ENCODE results near the gene PARVG.

PARVG gene

DNA sequence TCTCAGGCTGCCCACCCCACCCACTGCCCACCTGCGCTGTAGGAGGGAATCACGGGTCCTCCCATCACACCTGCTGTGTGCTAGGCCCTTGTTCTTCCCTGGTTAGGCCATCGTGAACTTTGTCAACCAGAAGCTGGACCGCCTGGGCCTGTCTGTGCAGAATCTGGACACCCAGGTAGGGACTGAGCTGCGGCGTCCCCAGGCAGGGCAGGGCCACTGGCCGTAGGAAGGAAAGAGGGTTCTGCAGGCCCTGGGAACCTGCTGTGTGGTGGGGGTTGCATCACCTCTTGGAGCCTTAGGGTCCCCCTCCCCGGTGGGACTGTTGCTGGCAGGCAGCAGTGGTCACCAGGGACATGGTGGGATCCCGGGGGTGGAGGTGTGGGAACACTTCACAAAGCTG lies 15.5 kb downstream of the PARVG start:
- Histone ChIP-seq H2AFZ (ENCODE audit: insufficient read depth, low read length, poor library complexity) (no peak overlapping the region), H3K14ac (ENCODE audit: low read length) (no peak overlapping the region), H3K79me2 (ENCODE audit: control insufficient read depth, insufficient read depth, low read length, poor library complexity) (no peaks in the 10 kb centered on the region), H3K9me3 (ENCODE audit: insufficient read depth, low read depth, low read length) (peaks cover 7% of the 10 kb centered on the region), H3K4me1 (ENCODE audit: control insufficient read depth in 1 of 2, insufficient read depth in 2 of 2, low read length in 2 of 2) (no peaks in the 10 kb centered on the region), H2BK5ac (ENCODE audit: low read depth, low read length, poor library complexity) (no peak overlapping the region), H2BK12ac (ENCODE audit: low read length) (no peak overlapping the region), H2BK120ac (ENCODE audit: insufficient read depth, low read length, poor library complexity) (no peak overlapping the region), H3K36me3 (ENCODE audit: control insufficient read depth in 1 of 2, insufficient read depth in 2 of 2, low read length in 2 of 2) (no peaks in the 10 kb centered on the region), H4K12ac (ENCODE audit: low read depth, low read length) (no peak overlapping the region), H4K91ac (ENCODE audit: low read depth, low read length) (no peak overlapping the region), H3K27ac (ENCODE audit: low read depth, low read length) (no peak overlapping the region), H3K4ac (ENCODE audit: low read depth, low read length) (no peak overlapping the region), H4K8ac (ENCODE audit: low read depth, low read length) (no peak overlapping the region), H3K23ac (ENCODE audit: low read length) (no peak overlapping the region), H3K79me1 (ENCODE audit: low read length) (no peaks in the 10 kb centered on the region), H3K4me3 (ENCODE audit: low read depth, low read length) (no peak overlapping the region), H3K27me3 (ENCODE audit: insufficient read depth, low read length) (no peaks in the 10 kb centered on the region), H3K4me2 (ENCODE audit: low read length) (no peak overlapping the region), H3K18ac (ENCODE audit: low read length) (no peak overlapping the region), H2AK5ac (ENCODE audit: low read length) (no peak overlapping the region), H3K9ac (ENCODE audit: low read length) (no peak overlapping the region)
- WGBS (ENCODE audit: extremely low coverage, insufficient coverage, insufficient read length), result no CpG with 5 or more reads among the region's 9 CpGs
- DNase-seq, result no peak

DNA sequence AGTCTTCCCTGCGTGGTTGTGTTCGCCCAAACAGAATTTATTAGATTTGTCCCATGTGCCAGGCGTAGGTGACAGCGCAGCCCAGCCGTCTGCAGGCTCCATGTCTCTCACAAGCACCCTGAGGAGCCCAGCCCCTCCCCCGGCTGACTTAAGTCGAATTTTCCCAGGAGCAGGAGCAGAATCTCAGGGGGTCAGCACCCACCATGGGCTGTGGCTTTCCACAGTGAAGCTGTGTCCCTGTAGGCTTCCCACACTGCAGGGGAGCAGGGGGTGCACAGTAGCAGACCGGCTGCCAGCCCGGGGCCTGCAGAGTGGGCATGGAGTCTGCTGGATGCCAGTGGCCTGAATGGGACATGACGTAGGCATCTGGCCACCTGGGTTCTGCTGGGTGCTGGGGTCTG lies 16.0 kb downstream of the PARVG start:
- no peak overlapping the region for H4K8ac ChIP-seq (ENCODE audit: low read depth, low read length)
- no peak overlapping the region for H2AFZ ChIP-seq (ENCODE audit: insufficient read depth, low read length, poor library complexity)
- peaks cover 7% of the 10 kb centered on the region for H3K9me3 ChIP-seq (ENCODE audit: insufficient read depth, low read depth, low read length)
- H3K18ac ChIP-seq (ENCODE audit: low read length), result no peak overlapping the region
- H3K79me2 ChIP-seq (ENCODE audit: control insufficient read depth, insufficient read depth, low read length, poor library complexity), result no peaks in the 10 kb centered on the region
- H3K36me3 ChIP-seq (ENCODE audit: control insufficient read depth in 1 of 2, insufficient read depth in 2 of 2, low read length in 2 of 2), result no peaks in the 10 kb centered on the region
- H2AK5ac ChIP-seq (ENCODE audit: low read length), result no peak overlapping the region
- no peak overlapping the region for H4K12ac ChIP-seq (ENCODE audit: low read depth, low read length)
- no peak for DNase-seq
- H3K4ac ChIP-seq (ENCODE audit: low read depth, low read length), result no peak overlapping the region
- no peaks in the 10 kb centered on the region for H3K79me1 ChIP-seq (ENCODE audit: low read length)
- H3K14ac ChIP-seq (ENCODE audit: low read length), result no peak overlapping the region
- no peak overlapping the region for H2BK120ac ChIP-seq (ENCODE audit: insufficient read depth, low read length, poor library complexity)
- no CpG with 5 or more reads among the region's 10 CpGs for WGBS (ENCODE audit: extremely low coverage, insufficient coverage, insufficient read length)
- H2BK5ac ChIP-seq (ENCODE audit: low read depth, low read length, poor library complexity), result no peak overlapping the region
- no peak overlapping the region for H2BK12ac ChIP-seq (ENCODE audit: low read length)
- no peaks in the 10 kb centered on the region for H3K4me1 ChIP-seq (ENCODE audit: control insufficient read depth in 1 of 2, insufficient read depth in 2 of 2, low read length in 2 of 2)
- no peak overlapping the region for H3K9ac ChIP-seq (ENCODE audit: low read length)
- H3K23ac ChIP-seq (ENCODE audit: low read length), result no peak overlapping the region
- no peak overlapping the region for H3K4me3 ChIP-seq (ENCODE audit: low read depth, low read length)
- H4K91ac ChIP-seq (ENCODE audit: low read depth, low read length), result no peak overlapping the region
- H3K4me2 ChIP-seq (ENCODE audit: low read length), result no peak overlapping the region
- no peaks in the 10 kb centered on the region for H3K27me3 ChIP-seq (ENCODE audit: insufficient read depth, low read length)
- no peak overlapping the region for H3K27ac ChIP-seq (ENCODE audit: low read depth, low read length)

DNA sequence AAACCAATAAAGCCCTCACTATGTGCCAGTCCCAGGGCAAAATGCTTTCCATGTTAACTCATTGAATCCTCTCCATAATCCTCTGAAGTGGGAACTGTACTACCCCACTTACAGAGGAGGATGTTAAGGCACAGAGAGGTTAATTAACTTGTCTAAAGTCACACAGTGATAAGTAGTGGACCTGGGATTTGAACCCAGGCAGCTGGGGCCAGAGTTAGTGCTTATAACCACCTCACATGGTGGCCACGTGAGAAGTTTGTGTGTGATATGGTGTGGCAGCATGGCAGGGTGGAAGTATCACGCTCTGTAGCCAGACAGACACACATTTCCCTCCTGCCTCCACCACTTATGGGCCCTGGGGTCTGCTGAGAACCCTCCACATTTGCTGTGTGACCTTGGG lies 16.5 kb downstream of the PARVG start:
- Histone ChIP-seq H3K79me2 (ENCODE audit: control insufficient read depth, insufficient read depth, low read length, poor library complexity) (no peaks in the 10 kb centered on the region), H4K8ac (ENCODE audit: low read depth, low read length) (no peak overlapping the region), H3K4me3 (ENCODE audit: low read depth, low read length) (no peak overlapping the region), H3K36me3 (ENCODE audit: control insufficient read depth in 1 of 2, insufficient read depth in 2 of 2, low read length in 2 of 2) (no peaks in the 10 kb centered on the region), H4K91ac (ENCODE audit: low read depth, low read length) (no peak overlapping the region), H3K14ac (ENCODE audit: low read length) (no peak overlapping the region), H3K9ac (ENCODE audit: low read length) (no peak overlapping the region), H3K27ac (ENCODE audit: low read depth, low read length) (no peak overlapping the region), H2BK12ac (ENCODE audit: low read length) (no peak overlapping the region), H3K79me1 (ENCODE audit: low read length) (no peaks in the 10 kb centered on the region), H3K18ac (ENCODE audit: low read length) (no peak overlapping the region), H2BK120ac (ENCODE audit: insufficient read depth, low read length, poor library complexity) (no peak overlapping the region), H4K12ac (ENCODE audit: low read depth, low read length) (no peak overlapping the region), H3K9me3 (ENCODE audit: insufficient read depth, low read depth, low read length) (peaks cover 6% of the 10 kb centered on the region), H3K4me2 (ENCODE audit: low read length) (no peak overlapping the region), H2AK5ac (ENCODE audit: low read length) (no peak overlapping the region), H2BK5ac (ENCODE audit: low read depth, low read length, poor library complexity) (no peak overlapping the region), H2AFZ (ENCODE audit: insufficient read depth, low read length, poor library complexity) (no peak overlapping the region), H3K4me1 (ENCODE audit: control insufficient read depth in 1 of 2, insufficient read depth in 2 of 2, low read length in 2 of 2) (no peaks in the 10 kb centered on the region), H3K23ac (ENCODE audit: low read length) (no peak overlapping the region), H3K4ac (ENCODE audit: low read depth, low read length) (no peak overlapping the region), H3K27me3 (ENCODE audit: insufficient read depth, low read length) (no peaks in the 10 kb centered on the region)
- DNase-seq, result no peak
- WGBS (ENCODE audit: extremely low coverage, insufficient coverage, insufficient read length), result no CpG with 5 or more reads among the region's 2 CpGs

DNA sequence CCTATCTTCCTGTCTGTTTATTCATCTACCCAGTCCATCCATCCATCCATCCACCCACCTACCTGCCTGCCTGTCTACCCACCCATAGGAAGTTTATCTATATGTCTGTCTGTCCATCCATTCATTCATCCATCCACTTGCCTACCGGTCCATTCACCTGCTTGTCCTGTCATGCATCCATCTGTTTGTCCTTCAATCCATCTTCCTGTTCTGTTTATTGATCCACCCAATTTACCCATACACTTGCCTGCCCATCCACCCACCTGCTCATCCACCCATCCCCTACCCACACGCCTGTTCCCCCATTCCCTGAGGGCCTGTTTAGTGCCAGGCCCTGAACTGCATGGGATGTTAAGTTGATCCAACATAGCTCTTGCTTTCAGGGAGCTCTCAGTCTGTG lies 18.4 kb downstream of the PARVG start:
- Histone ChIP-seq H3K79me1 (ENCODE audit: low read length) (no peaks in the 10 kb centered on the region), H3K4me1 (ENCODE audit: control insufficient read depth in 1 of 2, insufficient read depth in 2 of 2, low read length in 2 of 2) (no peaks in the 10 kb centered on the region), H2AFZ (ENCODE audit: insufficient read depth, low read length, poor library complexity) (no peak overlapping the region), H4K12ac (ENCODE audit: low read depth, low read length) (no peak overlapping the region), H3K23ac (ENCODE audit: low read length) (no peak overlapping the region), H3K27ac (ENCODE audit: low read depth, low read length) (no peak overlapping the region), H3K79me2 (ENCODE audit: control insufficient read depth, insufficient read depth, low read length, poor library complexity) (no peaks in the 10 kb centered on the region), H3K36me3 (ENCODE audit: control insufficient read depth in 1 of 2, insufficient read depth in 2 of 2, low read length in 2 of 2) (no peaks in the 10 kb centered on the region), H4K8ac (ENCODE audit: low read depth, low read length) (no peak overlapping the region), H2BK120ac (ENCODE audit: insufficient read depth, low read length, poor library complexity) (no peak overlapping the region), H3K4me3 (ENCODE audit: low read depth, low read length) (no peak overlapping the region), H2BK12ac (ENCODE audit: low read length) (no peak overlapping the region), H2BK5ac (ENCODE audit: low read depth, low read length, poor library complexity) (no peak overlapping the region), H3K4me2 (ENCODE audit: low read length) (no peak overlapping the region), H3K9me3 (ENCODE audit: insufficient read depth, low read depth, low read length) (no peaks in the 10 kb centered on the region), H2AK5ac (ENCODE audit: low read length) (no peak overlapping the region), H3K4ac (ENCODE audit: low read depth, low read length) (no peak overlapping the region), H3K9ac (ENCODE audit: low read length) (no peak overlapping the region), H3K14ac (ENCODE audit: low read length) (no peak overlapping the region), H4K91ac (ENCODE audit: low read depth, low read length) (no peak overlapping the region), H3K18ac (ENCODE audit: low read length) (no peak overlapping the region), H3K27me3 (ENCODE audit: insufficient read depth, low read length) (no peaks in the 10 kb centered on the region)
- WGBS (ENCODE audit: extremely low coverage, insufficient coverage, insufficient read length), result no CpG with 5 or more reads among the region's 2 CpGs
- no peak for DNase-seq

All from trophoblast cell (in vitro differentiated cells and primary cell).